ENCODE results near the gene ELF2. TPM values are rescaled to one million over a fixed set of nuclear protein-coding genes. Genes with fewer than 3 reads are reported as not detected.

Gene ELF2
- polyA plus RNA-seq, 1 of the 3 experiments (the other 2 are of a cell fraction): 14.0 TPM

- TF ChIP-seq USF1 (IDR thresholded peaks at IDR 0.05; ENCODE audit: borderline replicate concordance, low read depth): no peak
- TF ChIP-seq GABPA (IDR thresholded peaks at IDR 0.05; ENCODE audit: low read depth): no peak
- no peak for TF ChIP-seq MEF2A (IDR thresholded peaks at IDR 0.05; ENCODE audit: borderline replicate concordance, low read depth)
Measured at GRCh38 chr4:139202991-139203390, 26.0 kb upstream of the ELF2 start (continued).

GRCh38 chr4:139200506-139200905 is 23.5 kb upstream of the ELF2 start:
- H3K36me3 ChIP-seq (replicated peaks in 1 of 2; ENCODE audit: control insufficient read depth in 1 of 2, insufficient read depth in 2 of 2, low read length in 1 of 2): no peaks in the 10 kb centered on the region
- H3K9ac ChIP-seq: no peak overlapping the region
- no peaks in the 10 kb centered on the region for H3K4me1 ChIP-seq (ENCODE audit: control insufficient read depth in 1 of 2, insufficient read depth in 2 of 2, low read depth in 1 of 2, low read length in 1 of 2)
- no peak overlapping the region for H3K27ac ChIP-seq (ENCODE audit: low read depth in 2 of 2, low read length in 1 of 2)
- H3K4me2 ChIP-seq: no peak overlapping the region
- POLR2A ChIA-PET: no interaction called here
- 97% methylated on average over 4 of the region's 4 CpGs for WGBS (ENCODE audit: low lambda C conversion rate)
- CTCF ChIA-PET: interaction anchor here (0.6 kb wide), 1 partner anchor 97 kb away, joined by 3 read pairs; no protein-coding TSS in a partner anchor
- H4K20me1 ChIP-seq (ENCODE audit: insufficient read depth): no peaks in the 10 kb centered on the region
- no peak overlapping the region for H3K4me3 ChIP-seq (ENCODE audit: low read depth in 2 of 2, low read length in 1 of 2)
- no peaks in the 10 kb centered on the region for H3K9me3 ChIP-seq
- no peak overlapping the region for H2AFZ ChIP-seq (ENCODE audit: low read depth)
- H3K79me2 ChIP-seq (ENCODE audit: insufficient read depth): no peaks in the 10 kb centered on the region
- H3F3A ChIP-seq (replicated peaks; ENCODE audit: insufficient read depth): no peaks in the 10 kb centered on the region
- no peaks in the 10 kb centered on the region for H3K9me2 ChIP-seq
- DNase-seq: no peak
- TF ChIP-seq USF1 (IDR thresholded peaks at IDR 0.05; ENCODE audit: borderline replicate concordance, low read depth): no peak
- TF ChIP-seq MXI1 (IDR thresholded peaks at IDR 0.05; ENCODE audit: low read depth, low read length): no peak
- no peak for TF ChIP-seq SIN3A (IDR thresholded peaks at IDR 0.05; ENCODE audit: borderline replicate concordance, low read depth, low read length)
- no peak for TF ChIP-seq GABPA (IDR thresholded peaks at IDR 0.05; ENCODE audit: low read depth)
- no peak for TF ChIP-seq REST (IDR thresholded peaks at IDR 0.05; ENCODE audit: low read depth, low read length)
- no peak for TF ChIP-seq EZH2phosphoT487 (IDR thresholded peaks at IDR 0.05; ENCODE audit: borderline replicate concordance, low read depth)
- TF ChIP-seq IRF3 (IDR thresholded peaks at IDR 0.05; ENCODE audit: low read depth, low read length): no peak
- no peak for TF ChIP-seq PBX3 (IDR thresholded peaks at IDR 0.05)
- no peak for TF ChIP-seq CTCF (IDR thresholded peaks at IDR 0.05)
- TF ChIP-seq TEAD4 (IDR thresholded peaks at IDR 0.05; ENCODE audit: borderline replicate concordance, insufficient read depth): no peak
- TF ChIP-seq RAD21 (IDR thresholded peaks at IDR 0.05; ENCODE audit: low read length): no peak
- no peak for TF ChIP-seq FOXM1 (IDR thresholded peaks at IDR 0.05; ENCODE audit: low read depth)
- no peak for TF ChIP-seq SMC3 (IDR thresholded peaks at IDR 0.05; ENCODE audit: low read depth, low read length)
- TF ChIP-seq POLR2AphosphoS5 (IDR thresholded peaks at IDR 0.05; ENCODE audit: low read depth, low read length): no peak
- no peak for TF ChIP-seq ZBTB33 (IDR thresholded peaks at IDR 0.05; ENCODE audit: borderline replicate concordance, low read depth)
- TF ChIP-seq TAF1 (IDR thresholded peaks at IDR 0.05; ENCODE audit: borderline replicate concordance, low read depth, low read length): no peak
- TF ChIP-seq JUND (IDR thresholded peaks at IDR 0.05): no peak
- no peaks in the 10 kb centered on the region for H3K27me3 ChIP-seq (ENCODE audit: insufficient read depth)
